Activated naive CD4-positive, alpha-beta T cell treated with anti-CD3 and anti-CD28 coated beads, Interleukin-2, amount 10 ng/mL, durations not matched to agents 7 days and 5 days (primary cell): ENCODE results near the gene TAAR8.
"Not testable (repeated sequence)": the region's sequence is repeated elsewhere in the genome, so short reads cannot be mapped to it uniquely, and the experiment has no call there.

Experiments
- CTCF ChIA-PET: fragments of 350-600 bp; sonication (Branson Sonifier 250); formaldehyde crosslinking; loops from one replicate; lab custom pipeline; 2021; ENCODE audit warnings: antibody characterized with exemption; lab: Charles Lee
- DNase-seq: peaks from one replicate; pipeline ENCODE4 v3.0.0-alpha.2; 2020
- H3K27ac Mint-ChIP-seq: one replicate; pipeline ENCODE4 v1.8.0; 2021; ENCODE audit warnings: mild to moderate bottlenecking, moderate library complexity, mixed read lengths
- H3K27me3 Mint-ChIP-seq: one replicate; pipeline ENCODE4 v1.8.0; 2021; ENCODE audit warnings: mild to moderate bottlenecking, mixed read lengths
- H3K36me3 Mint-ChIP-seq: one replicate; pipeline ENCODE4 v1.8.0; 2021; ENCODE audit warnings: mixed read lengths
- H3K4me1 Mint-ChIP-seq: one replicate; pipeline ENCODE4 v1.8.0; 2021; ENCODE audit warnings: mixed read lengths
- H3K4me3 Mint-ChIP-seq: one replicate; pipeline ENCODE4 v1.8.0; 2021; ENCODE audit warnings: mild to moderate bottlenecking, moderate library complexity, mixed read lengths
- H3K9me3 Mint-ChIP-seq: one replicate; pipeline ENCODE4 v1.8.0; 2021; ENCODE audit warnings: mixed read lengths

The TAAR8 gene

DNA sequence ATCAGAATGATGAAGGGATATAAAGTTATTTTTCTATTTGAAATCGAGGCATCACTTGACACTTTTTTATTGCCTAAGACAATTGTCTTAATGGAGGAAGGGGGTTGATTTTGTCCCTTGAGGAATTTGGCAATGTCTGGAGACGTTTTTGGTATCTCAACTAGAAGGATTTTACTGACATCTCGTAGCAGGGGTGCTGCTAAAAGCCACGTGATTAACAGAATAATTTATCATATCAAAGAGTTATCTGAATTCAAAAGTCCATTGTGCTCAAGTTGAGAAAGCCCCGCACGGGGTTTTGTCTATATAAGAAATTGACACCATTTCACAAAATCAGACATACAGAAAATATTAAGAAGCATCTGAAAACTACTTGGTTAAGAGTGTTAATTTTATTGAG is 16.1 kb downstream of the TAAR8 start:
- H3K4me3 Mint-ChIP-seq, result no peak overlapping the region
- no peaks in the 10 kb centered on the region for H3K36me3 Mint-ChIP-seq
- peaks cover 10% of the 10 kb centered on the region for H3K27me3 Mint-ChIP-seq
- DNase-seq, result no peak
- CTCF ChIA-PET, result no interaction called here
- H3K9me3 Mint-ChIP-seq, result no peaks in the 10 kb centered on the region
- no peak overlapping the region for H3K27ac Mint-ChIP-seq
- no peaks in the 10 kb centered on the region for H3K4me1 Mint-ChIP-seq

DNA sequence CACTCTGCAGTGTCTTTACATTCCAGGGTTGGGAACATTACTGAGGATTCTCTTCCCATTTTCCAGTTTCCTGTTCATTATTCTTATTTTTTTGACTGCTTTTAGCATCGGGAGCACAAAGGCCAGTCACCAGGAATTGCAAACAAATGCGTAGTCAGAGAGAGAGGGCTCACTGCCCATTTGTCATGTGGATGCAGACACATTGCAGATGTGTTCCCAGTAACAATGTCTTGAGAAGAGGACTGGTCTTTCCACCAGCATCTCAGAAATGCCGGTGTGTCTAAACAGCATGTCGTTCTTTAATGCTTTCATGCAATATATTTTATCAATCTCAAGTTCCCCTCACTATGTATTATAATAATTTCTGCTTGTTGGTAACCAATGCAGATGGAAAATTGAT is 16.7 kb downstream of the TAAR8 start:
- Mint-ChIP-seq H3K4me1 (no peaks in the 10 kb centered on the region), H3K36me3 (no peaks in the 10 kb centered on the region), H3K4me3 (no peak overlapping the region), H3K27me3 (peaks cover 12% of the 10 kb centered on the region), H3K27ac (no peak overlapping the region), H3K9me3 (no peaks in the 10 kb centered on the region)
- no peak for DNase-seq
- CTCF ChIA-PET, result no interaction called here

DNA sequence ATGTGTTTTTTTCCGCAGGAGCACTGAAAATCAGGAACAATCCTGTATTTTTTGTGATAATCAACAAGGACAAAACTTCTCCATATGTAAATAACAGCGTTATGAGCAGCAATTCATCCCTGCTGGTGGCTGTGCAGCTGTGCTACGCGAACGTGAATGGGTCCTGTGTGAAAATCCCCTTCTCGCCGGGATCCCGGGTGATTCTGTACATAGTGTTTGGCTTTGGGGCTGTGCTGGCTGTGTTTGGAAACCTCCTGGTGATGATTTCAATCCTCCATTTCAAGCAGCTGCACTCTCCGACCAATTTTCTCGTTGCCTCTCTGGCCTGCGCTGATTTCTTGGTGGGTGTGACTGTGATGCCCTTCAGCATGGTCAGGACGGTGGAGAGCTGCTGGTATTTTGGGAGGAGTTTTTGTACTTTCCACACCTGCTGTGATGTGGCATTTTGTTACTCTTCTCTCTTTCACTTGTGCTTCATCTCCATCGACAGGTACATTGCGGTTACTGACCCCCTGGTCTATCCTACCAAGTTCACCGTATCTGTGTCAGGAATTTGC is 17.8 kb downstream of the TAAR8 start, which contains the start of gene TAAR6:
TAAR6 (plus strand) TSS at position 102 of the 557 bp plus-strand sequence; CDS start at position 102, 0 bp downstream.
- Mint-ChIP-seq H3K27me3 (peaks cover 12% of the 10 kb centered on the region), H3K9me3 (no peaks in the 10 kb centered on the region), H3K27ac (no peak within 1 kb of the TSS), H3K36me3 (no peaks in the 10 kb centered on the region), H3K4me3 (no peak within 1 kb of the TSS), H3K4me1 (no peaks in the 10 kb centered on the region)
- DNase-seq, result no peak
- CTCF ChIA-PET, result no interaction called here

DNA sequence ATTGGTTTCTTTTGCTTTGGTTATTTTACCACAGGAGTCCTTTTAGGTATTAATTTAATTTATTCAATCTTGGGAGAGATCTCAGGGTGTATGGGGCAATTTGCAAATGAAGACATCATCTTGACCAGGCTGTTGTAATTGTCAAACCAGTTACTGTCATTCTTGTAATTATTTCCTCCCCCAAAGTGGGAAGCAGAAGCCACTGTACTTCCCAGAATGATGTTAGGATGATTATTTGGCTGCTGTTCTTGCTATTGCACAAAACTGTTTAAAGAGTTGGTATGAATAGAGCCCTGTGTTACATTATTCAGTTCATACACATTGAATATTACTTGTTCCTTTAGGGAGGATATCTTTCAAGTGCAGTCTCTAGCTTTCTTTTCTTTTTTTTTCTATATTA is 19.3 kb downstream of the TAAR8 start:
- CTCF ChIA-PET, result no interaction called here
- H3K27ac Mint-ChIP-seq, result no peak overlapping the region

DNA sequence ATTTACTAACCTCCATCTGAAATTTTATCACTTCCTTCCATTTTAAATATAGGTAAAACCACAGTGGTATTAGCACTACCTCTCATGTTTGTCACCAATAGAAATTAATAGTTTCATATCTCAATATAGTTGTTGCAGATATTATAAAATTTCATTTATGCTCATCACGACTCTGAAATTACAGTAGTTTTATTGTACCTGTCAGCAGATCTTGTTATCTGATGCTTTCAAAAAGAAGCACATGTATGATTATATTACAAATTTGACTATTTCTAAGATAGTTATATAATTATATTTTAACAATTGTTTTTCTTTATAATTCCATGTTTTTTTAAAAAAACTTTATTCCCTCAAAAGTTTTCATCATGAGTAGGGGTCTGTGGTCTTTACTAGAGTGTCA is 32.2 kb downstream of the TAAR8 start:
- H3K27ac Mint-ChIP-seq, result no peak overlapping the region
- CTCF ChIA-PET, result no interaction called here
- no peaks in the 10 kb centered on the region for H3K36me3 Mint-ChIP-seq
- DNase-seq, result no peak
- no peaks in the 10 kb centered on the region for H3K9me3 Mint-ChIP-seq
- peaks cover 14% of the 10 kb centered on the region for H3K27me3 Mint-ChIP-seq
- no peaks in the 10 kb centered on the region for H3K4me1 Mint-ChIP-seq
- no peak overlapping the region for H3K4me3 Mint-ChIP-seq

More for the DNA sequence above, 19.3 kb downstream of the TAAR8 start:
- Mint-ChIP-seq H3K36me3 (no peaks in the 10 kb centered on the region), H3K4me3 (no peak overlapping the region), H3K9me3 (no peaks in the 10 kb centered on the region), H3K4me1 (no peaks in the 10 kb centered on the region), H3K27me3 (peaks cover 12% of the 10 kb centered on the region)
- DNase-seq, result no peak

DNA sequence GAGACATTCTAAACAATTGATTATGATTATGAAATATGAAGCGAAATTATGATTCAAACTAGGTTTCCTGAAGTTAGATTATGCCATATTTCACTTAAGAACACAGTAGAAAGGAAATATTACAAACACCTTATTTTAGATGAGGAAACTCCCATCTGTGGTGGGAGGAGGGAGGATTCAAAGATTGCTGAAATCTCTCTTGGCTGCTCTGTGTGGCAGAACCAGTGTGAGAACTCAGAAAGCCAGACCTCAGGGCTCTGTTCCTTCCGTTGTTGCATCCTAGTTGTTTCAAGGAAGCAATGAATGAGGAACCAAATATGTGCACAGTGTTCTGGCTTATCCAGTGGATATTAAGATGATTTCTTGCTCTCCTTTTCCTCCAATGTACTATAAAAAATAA is 35.0 kb downstream of the TAAR8 start:
- Mint-ChIP-seq H3K36me3 (no peaks in the 10 kb centered on the region), H3K4me1 (no peaks in the 10 kb centered on the region), H3K27ac (no peak overlapping the region), H3K9me3 (no peaks in the 10 kb centered on the region), H3K27me3 (peaks cover 9% of the 10 kb centered on the region), H3K4me3 (no peak overlapping the region)
- CTCF ChIA-PET, result no interaction called here
- DNase-seq, result no peak

DNA sequence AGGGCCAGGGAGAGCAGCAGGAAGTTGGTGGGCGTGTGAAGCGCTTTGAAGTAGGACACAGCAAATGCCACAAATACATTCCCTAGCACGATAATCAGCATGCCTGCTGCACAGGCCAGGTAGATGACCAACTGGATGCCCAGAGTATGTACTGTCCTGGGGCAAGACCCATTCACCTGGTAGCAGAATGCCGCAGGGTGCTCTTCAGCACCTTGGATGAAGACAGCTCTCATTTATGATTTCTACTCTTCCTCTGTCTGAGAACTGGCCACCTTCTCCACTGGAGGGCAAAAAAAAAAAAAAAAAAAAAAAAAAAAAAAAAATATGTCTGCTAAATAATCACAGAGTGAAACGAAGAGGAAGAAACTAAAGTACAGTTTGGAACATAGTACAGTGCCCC is 37.0 kb downstream of the TAAR8 start, which contains the start of gene TAAR5:
TAAR5 (minus strand) TSS at position 288 of the 400 bp plus-strand sequence; CDS start at position 233, 55 bp downstream.
- H3K27ac Mint-ChIP-seq, result no peak within 1 kb of the TSS
- peaks cover 18% of the 10 kb centered on the region for H3K27me3 Mint-ChIP-seq
- H3K4me1 Mint-ChIP-seq, result no peaks in the 10 kb centered on the region
- CTCF ChIA-PET, result interaction anchor here (0.6 kb wide), 1 partner anchor 218 kb away, joined by 3 read pairs; no protein-coding TSS in a partner anchor
- DNase-seq, result no peak
- H3K9me3 Mint-ChIP-seq, result no peaks in the 10 kb centered on the region
- H3K36me3 Mint-ChIP-seq, result no peaks in the 10 kb centered on the region
- no peak within 1 kb of the TSS for H3K4me3 Mint-ChIP-seq

DNA sequence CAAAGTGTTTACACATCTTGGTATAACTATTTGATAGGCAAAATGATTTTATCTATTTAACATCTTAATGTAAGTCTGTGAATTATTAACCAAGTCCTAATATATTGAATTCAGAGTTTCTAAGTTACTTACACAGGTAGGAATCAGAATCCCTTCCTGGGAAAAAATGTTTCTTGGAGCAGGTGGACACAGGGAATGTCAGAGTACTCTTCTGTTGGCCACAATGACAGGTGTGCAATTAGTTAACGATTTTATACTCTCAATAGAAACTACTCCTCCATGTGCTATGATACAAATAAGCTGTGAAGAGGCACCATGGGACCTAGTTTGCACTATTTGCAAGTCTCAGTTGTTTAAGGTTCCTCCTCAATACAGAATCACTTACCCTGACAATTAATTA is 37.9 kb downstream of the TAAR8 start:
- no peak overlapping the region for H3K4me3 Mint-ChIP-seq
- CTCF ChIA-PET, result interaction anchor here (0.6 kb wide), 1 partner anchor 218 kb away, joined by 3 read pairs; no protein-coding TSS in a partner anchor
- no peaks in the 10 kb centered on the region for H3K36me3 Mint-ChIP-seq
- no peak overlapping the region for H3K27ac Mint-ChIP-seq
- peaks cover 18% of the 10 kb centered on the region for H3K27me3 Mint-ChIP-seq
- no peaks in the 10 kb centered on the region for H3K9me3 Mint-ChIP-seq
- H3K4me1 Mint-ChIP-seq, result no peaks in the 10 kb centered on the region
- no peak for DNase-seq

DNA sequence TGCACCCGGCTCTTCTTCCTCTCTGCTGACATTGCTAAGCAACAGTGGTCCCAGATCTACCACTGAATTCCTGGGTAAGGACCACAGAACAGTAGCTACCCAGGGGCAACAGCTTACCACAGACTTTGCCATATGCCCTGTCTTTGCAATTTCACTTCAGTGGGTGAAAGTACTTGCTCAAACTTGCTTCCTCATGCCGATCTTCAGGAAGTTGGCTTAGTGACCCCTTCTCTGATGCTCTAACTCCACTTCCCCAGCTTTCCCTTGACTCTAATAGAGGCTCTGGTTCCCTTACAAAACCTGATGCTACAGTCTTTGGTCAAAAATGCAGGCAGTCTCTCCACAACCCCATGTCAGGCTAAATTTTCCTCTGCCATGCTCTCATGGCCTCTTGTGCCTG is 40.4 kb downstream of the TAAR8 start:
- H3K4me3 Mint-ChIP-seq, result no peak overlapping the region
- no peak overlapping the region for H3K27ac Mint-ChIP-seq
- no peaks in the 10 kb centered on the region for H3K4me1 Mint-ChIP-seq
- peaks cover 18% of the 10 kb centered on the region for H3K27me3 Mint-ChIP-seq
- H3K36me3 Mint-ChIP-seq, result no peaks in the 10 kb centered on the region
- CTCF ChIA-PET, result no interaction called here
- DNase-seq, result no peak
- no peaks in the 10 kb centered on the region for H3K9me3 Mint-ChIP-seq

DNA sequence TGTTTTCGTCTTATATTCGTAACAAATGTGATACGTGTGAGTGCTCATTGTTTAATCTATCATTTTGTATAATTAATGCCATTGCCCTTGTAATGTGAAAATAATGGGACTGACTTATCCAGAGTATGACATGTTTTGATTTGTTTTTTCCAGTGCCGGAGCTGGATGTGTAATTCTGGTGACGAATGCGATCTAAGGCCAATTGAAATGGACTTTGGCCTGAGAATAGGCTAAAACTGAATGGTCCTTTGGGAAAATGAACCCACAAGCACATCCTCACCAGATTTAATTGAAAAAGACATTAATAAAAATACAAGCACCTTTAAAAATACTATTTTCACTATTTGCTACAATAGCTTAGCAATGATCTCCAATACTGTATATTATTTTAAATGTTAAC is 43.7 kb downstream of the TAAR8 start:
- Mint-ChIP-seq H3K27ac (no peak overlapping the region), H3K27me3 (peaks cover 15% of the 10 kb centered on the region), H3K9me3 (no peaks in the 10 kb centered on the region), H3K4me1 (no peaks in the 10 kb centered on the region), H3K36me3 (no peaks in the 10 kb centered on the region), H3K4me3 (no peak overlapping the region)
- DNase-seq, result no peak
- CTCF ChIA-PET, result no interaction called here

DNA sequence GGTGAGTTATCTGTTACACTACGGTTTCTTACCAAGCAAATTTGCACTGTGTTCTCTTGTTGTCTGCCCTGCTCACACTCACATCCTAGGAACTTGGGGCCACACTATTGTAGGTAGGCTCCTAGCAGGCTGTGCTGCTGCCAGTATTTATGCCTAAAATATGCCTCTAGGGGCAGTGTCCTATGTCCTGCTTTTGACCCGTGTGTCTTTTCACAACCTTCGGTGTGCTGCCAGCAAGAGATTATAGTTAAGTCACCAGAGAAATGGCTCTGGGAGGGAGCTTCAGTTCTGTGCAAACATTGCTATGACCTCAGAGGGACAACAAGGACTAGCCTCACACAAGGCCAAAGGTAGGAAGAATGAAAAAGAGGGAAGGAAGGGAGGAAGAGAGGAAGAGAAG is 46.0 kb downstream of the TAAR8 start:
- Mint-ChIP-seq H3K9me3 (no peaks in the 10 kb centered on the region), H3K36me3 (no peaks in the 10 kb centered on the region), H3K4me1 (no peaks in the 10 kb centered on the region), H3K27ac (no peak overlapping the region), H3K4me3 (no peak overlapping the region), H3K27me3 (peaks cover 9% of the 10 kb centered on the region)
- no peak for DNase-seq
- CTCF ChIA-PET, result no interaction called here

DNA sequence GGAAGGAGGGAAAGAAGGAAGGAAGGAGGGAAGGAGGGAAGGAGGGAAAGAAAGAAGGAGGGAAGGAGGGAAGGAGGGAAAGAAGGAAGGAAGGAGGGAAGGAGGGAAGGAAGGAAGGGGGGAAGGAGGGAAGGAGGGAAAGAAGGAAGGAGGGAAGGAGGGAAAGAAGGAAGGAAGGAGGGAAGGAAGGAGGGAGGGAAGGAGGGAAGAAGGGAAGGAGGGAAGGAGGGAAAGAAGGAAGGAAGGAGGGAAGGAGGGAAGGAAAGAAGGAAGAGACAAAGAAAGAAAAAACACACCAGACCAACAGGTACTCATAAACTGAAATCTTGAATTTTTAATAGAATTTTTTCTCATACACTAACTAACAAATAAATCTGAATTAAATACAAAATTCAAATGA is 48.4 kb downstream of the TAAR8 start:
- CTCF ChIA-PET, DNase-seq, H3K36me3 Mint-ChIP-seq, H3K27me3 Mint-ChIP-seq, H3K9me3 Mint-ChIP-seq, H3K4me3 Mint-ChIP-seq, H3K4me1 Mint-ChIP-seq, H3K27ac Mint-ChIP-seq: not testable (repeated sequence)
